SKM-1 (cell line): ENCODE results near the gene B4GALNT4.
"Not testable (repeated sequence)": the region's sequence is repeated elsewhere in the genome, so short reads cannot be mapped to it uniquely, and the experiment has no call there.

Experiments used
- DNase-seq: peaks from one replicate; lab custom pipeline; 2025; ENCODE audit not compliant: unreplicated experiment; lab: John Stamatoyannopoulos, UW

The B4GALNT4 gene

GRCh38 chr11:334264-334994 is 34.9 kb upstream of the B4GALNT4 start:
- DNase-seq = no peak

- no peak for DNase-seq
These were observed 33.3 kb upstream of the B4GALNT4 start for GRCh38 chr11:335779-336658.

- no peak for DNase-seq
These were observed 32.6 kb upstream of the B4GALNT4 start for GRCh38 chr11:336659-337198.

GRCh38 chr11:337711-338110 is 31.6 kb upstream of the B4GALNT4 start:
- DNase-seq = no peak

- no peak for DNase-seq
These were observed 29.3 kb upstream of the B4GALNT4 start for GRCh38 chr11:339963-340362.

- no peak for DNase-seq
These were observed 28.5 kb upstream of the B4GALNT4 start for GRCh38 chr11:340539-341512.

GRCh38 chr11:342328-342727 is 27.0 kb upstream of the B4GALNT4 start:
- DNase-seq = no peak

- DNase-seq = no peak
These were observed 24.3 kb upstream of the B4GALNT4 start for GRCh38 chr11:344836-345578.

GRCh38 chr11:346529-346928 is 22.8 kb upstream of the B4GALNT4 start:
- DNase-seq = no peak

GRCh38 chr11:349270-349954 is 19.9 kb upstream of the B4GALNT4 start:
- not testable (repeated sequence) for DNase-seq

- DNase-seq = not testable (repeated sequence)
These were observed 19.1 kb upstream of the B4GALNT4 start for GRCh38 chr11:350033-350722.

GRCh38 chr11:350723-351255 is 18.5 kb upstream of the B4GALNT4 start:
- DNase-seq = peak; percentile 58

GRCh38 chr11:351411-351810 is 17.9 kb upstream of the B4GALNT4 start:
- no peak for DNase-seq

GRCh38 chr11:352456-353031 is 16.8 kb upstream of the B4GALNT4 start:
- no peak for DNase-seq

GRCh38 chr11:353179-353873 is 16.0 kb upstream of the B4GALNT4 start:
- no peak for DNase-seq

- no peak for DNase-seq
These were observed 13.5 kb upstream of the B4GALNT4 start for GRCh38 chr11:355581-356458.

- DNase-seq = no peak
These were observed 12.7 kb upstream of the B4GALNT4 start for GRCh38 chr11:356610-357009.
